Measurements from ENCODE around the gene SPATC1L. TPM values are rescaled to one million over a fixed set of nuclear protein-coding genes. Genes with fewer than 3 reads are reported as not detected.

Gene SPATC1L
- total and polyA plus RNA-seq, 8 donors: 5.0 to 17.7 (median 12.8) TPM

GRCh38 chr21:46125846-46126301, 58.4 kb downstream of the SPATC1L start:
- Histone ChIP-seq H3K4me1 (no peaks in the 10 kb centered on the region), H3K9me3 (no peaks in the 10 kb centered on the region), H3K27ac (no peak overlapping the region), H3K36me3 (peaks cover 0 to 49% of the 10 kb centered on the region in 2 donors), H3K4me3 (no peak overlapping the region), H3K27me3 (no peaks in the 10 kb centered on the region)
- intact Hi-C loops (cut with DNase I): no loop called here
- ATAC-seq (no peak), DNase-seq (peak in 2 of 4 donors; percentile 31 to 81)
- TF ChIP-seq CTCF (IDR thresholded peaks at IDR 0.05): no peak

DNA sequence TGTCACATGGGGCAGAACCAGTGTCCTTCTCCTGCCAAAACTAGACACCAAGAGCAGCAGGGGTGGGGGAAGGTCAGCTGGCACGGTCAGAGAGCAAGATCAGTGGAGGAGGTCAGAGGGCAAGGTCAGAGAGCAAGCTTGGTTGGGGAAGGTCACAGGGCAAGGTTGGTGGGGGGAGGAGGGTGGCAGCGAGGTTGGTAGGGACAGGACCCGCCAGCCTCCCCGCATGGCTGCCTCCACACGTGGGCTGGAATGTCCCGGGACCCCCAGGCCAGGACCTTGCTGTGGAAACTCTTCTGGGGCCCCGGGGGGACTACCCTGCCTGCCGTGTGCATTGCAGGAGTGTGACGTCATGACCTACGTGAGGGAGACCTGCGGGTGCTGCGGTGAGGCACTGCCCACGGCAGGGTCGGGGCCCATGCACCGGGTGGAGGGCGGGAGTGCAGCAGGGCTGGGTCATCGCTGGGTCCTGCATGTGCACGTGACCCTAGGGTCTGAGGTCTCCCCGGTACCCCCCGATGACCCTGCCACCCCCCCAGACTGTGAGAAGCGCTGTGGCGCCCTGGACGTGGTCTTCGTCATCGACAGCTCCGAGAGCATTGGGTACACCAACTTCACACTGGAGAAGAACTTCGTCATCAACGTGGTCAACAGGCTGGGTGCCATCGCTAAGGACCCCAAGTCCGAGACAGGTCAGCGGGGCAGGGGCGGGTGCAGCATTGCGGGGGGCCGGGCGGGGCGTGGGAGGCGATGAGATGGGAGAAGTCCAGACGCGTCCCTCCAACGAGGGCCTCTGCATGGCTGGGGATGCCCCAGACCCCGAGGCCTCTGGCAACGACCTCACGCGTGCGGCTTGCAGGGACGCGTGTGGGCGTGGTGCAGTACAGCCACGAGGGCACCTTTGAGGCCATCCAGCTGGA, 59.1 kb downstream of the SPATC1L start:
- H3K27ac ChIP-seq: no peak overlapping the region
- peaks cover 0 to 56% of the 10 kb centered on the region in 2 donors for H3K36me3 ChIP-seq
- H3K4me1 ChIP-seq: no peaks in the 10 kb centered on the region
- no peaks in the 10 kb centered on the region for H3K9me3 ChIP-seq
- no peak for TF ChIP-seq CTCF (IDR thresholded peaks at IDR 0.05)
- intact Hi-C loops (cut with DNase I): no loop called here
- no peak for ATAC-seq
- H3K27me3 ChIP-seq: no peaks in the 10 kb centered on the region
- H3K4me3 ChIP-seq: no peak overlapping the region
- peak in 2 of 4 donors; percentile 28 to 80 for DNase-seq

DNA sequence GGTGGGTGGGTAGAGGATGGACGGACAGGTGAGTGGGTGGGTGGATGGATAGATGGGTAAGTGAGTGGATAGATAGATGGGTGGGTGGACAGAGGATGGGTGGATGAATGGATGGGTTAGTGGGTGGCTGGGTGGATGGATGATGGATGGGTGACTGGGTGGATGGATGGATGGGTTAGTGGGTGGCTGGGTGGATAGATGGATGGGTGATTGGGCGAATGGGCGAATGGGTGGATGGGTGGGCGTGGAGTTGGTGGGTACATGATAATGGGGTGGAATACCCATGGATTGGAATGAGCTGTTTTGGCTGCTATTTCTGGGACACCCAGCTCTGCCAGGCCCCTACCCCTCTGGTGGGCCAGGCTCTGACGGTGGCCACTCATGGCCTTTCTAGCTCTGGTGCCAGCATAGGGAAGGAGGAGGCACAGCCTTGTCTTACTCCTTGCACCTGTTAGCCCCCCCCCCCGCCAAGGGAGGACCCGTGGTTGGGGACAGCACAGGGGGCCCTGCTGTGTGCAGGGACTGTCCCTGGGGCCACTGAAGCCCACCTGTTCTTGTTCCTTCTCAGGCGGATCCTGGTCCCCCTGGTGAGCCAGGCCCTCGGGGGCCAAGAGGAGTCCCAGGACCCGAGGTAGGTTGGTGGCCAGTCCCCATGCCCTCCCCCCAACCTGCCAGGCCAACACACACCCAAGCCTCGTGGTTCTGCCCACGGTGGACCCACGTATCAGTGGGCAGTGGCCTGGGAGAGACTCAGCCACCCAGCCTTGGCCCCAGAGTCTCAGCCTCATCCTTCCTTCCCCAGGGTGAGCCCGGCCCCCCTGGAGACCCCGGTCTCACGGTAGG, 60.0 kb downstream of the SPATC1L start:
- DNase-seq (peak in 2 of 4 donors; percentile 19 to 64), ATAC-seq (no peak)
- Histone ChIP-seq H3K27ac (no peak overlapping the region), H3K4me1 (no peaks in the 10 kb centered on the region), H3K36me3 (peaks cover 0 to 56% of the 10 kb centered on the region in 2 donors), H3K9me3 (no peaks in the 10 kb centered on the region), H3K4me3 (no peak overlapping the region), H3K27me3 (no peaks in the 10 kb centered on the region)
- intact Hi-C loops (cut with DNase I): no loop called here
- TF ChIP-seq CTCF (IDR thresholded peaks at IDR 0.05): no peak

- Histone ChIP-seq H3K4me1 (no peaks in the 10 kb centered on the region), H3K4me3 (no peak overlapping the region), H3K36me3 (peaks cover 0 to 64% of the 10 kb centered on the region in 2 donors), H3K27ac (no peak overlapping the region), H3K27me3 (no peaks in the 10 kb centered on the region), H3K9me3 (no peaks in the 10 kb centered on the region)
- intact Hi-C loops (cut with DNase I): no loop called here
- ATAC-seq (no peak), DNase-seq (peak in 2 of 4 donors; percentile 18 to 34)
- TF ChIP-seq CTCF (IDR thresholded peaks at IDR 0.05): no peak
Observed at GRCh38 chr21:46122758-46123683, 61.2 kb downstream of the SPATC1L start.
